Endothelial cell of umbilical vein (primary cell): ENCODE results near the gene XRCC6. TPM values are rescaled to one million over a fixed set of nuclear protein-coding genes. Genes with fewer than 3 reads are reported as not detected.

Experiments
- BruUV-seq: library from RNA; stranded (reverse); fragments of 400-500 nt; replicated peaks from 2 replicates; lab custom pipeline; 2021; lab: Mats Ljungman, UMichigan
- CTCF ChIA-PET: fragments of 300-600, 350-600 bp; sonication (Branson Sonifier 250); formaldehyde crosslinking; loops from one replicate; lab custom pipeline; 2021; ENCODE audit warnings: antibody characterized with exemption, inconsistent platforms; lab: Charles Lee
- POLR2A ChIA-PET: fragments of 300-600, 350-600 bp; sonication (Branson Sonifier 250); formaldehyde crosslinking; loops from one replicate; lab custom pipeline; 2021; ENCODE audit warnings: antibody characterized with exemption, inconsistent platforms; lab: Charles Lee
- DNase-seq: peaks from one replicate; pipeline ENCODE4 v3.0.0-alpha.2; 2011; ENCODE audit warnings: low read depth, low spot score
- FAIRE-seq: peaks from 2 replicates; lab custom pipeline; 2011; peaks lifted over from hg19 to GRCh38; lab: Jason Lieb, UNC
- H2AFZ ChIP-seq: 2 replicates; pipeline ENCODE4 v1.6.0; 2012; ENCODE audit warnings: low read depth, low read length, control low read depth, inconsistent platforms
- H3K27ac ChIP-seq: 2 replicates; pipeline ENCODE4 v1.5.1; 2011; ENCODE audit warnings: low read depth, mild to moderate bottlenecking, control low read depth, low read length, moderate library complexity; ENCODE audit not compliant: insufficient read depth
- H3K27me3 ChIP-seq, 2 experiments: 2 replicates each; pipeline versions ENCODE4 v1.6.0 to v1.6.1; 2011; ENCODE audit warnings: low read length in 2 of 2, mixed read lengths in 1 of 2; ENCODE audit not compliant: control insufficient read depth in 2 of 2, insufficient read depth in 2 of 2
- H3K36me3 ChIP-seq, 2 experiments: 2 replicates in 1 of 2; 3 replicates in 1 of 2; pipeline ENCODE4 v1.5.1; 2011; ENCODE audit warnings: low read length in 2 of 2, mild to moderate bottlenecking in 1 of 2, moderate library complexity in 1 of 2; ENCODE audit not compliant: control insufficient read depth in 2 of 2, insufficient read depth in 2 of 2; ENCODE audit errors: extremely low read depth in 1 of 2
- H3K4me1 ChIP-seq: 3 replicates; pipeline ENCODE4 v1.5.1; 2011; ENCODE audit warnings: mild to moderate bottlenecking, low read length; ENCODE audit not compliant: control insufficient read depth, insufficient read depth; ENCODE audit errors: extremely low read depth
- H3K4me2 ChIP-seq: 2 replicates; pipeline ENCODE4 v1.6.1; 2011; ENCODE audit warnings: low read length, control low read depth, mixed read lengths; ENCODE audit not compliant: insufficient read depth
- H3K4me3 ChIP-seq, 3 experiments: fragments of 200-600 bp in 1 of 3; sonication (generic), shearing (Covaris generic) in 1 of 3; replicated peaks in 1 of 3; 2 replicates each; pipeline ENCODE4 v1.5.1; 2011 to 2016; ENCODE audit warnings: control low read depth in 3 of 3, low read length in 3 of 3, mild to moderate bottlenecking in 2 of 3, inconsistent platforms in 1 of 3, low read depth in 1 of 3, moderate library complexity in 1 of 3; ENCODE audit not compliant: insufficient read depth in 1 of 3
- H3K79me2 ChIP-seq: 2 replicates; pipeline ENCODE4 v1.6.0; 2012; ENCODE audit warnings: low read length, inconsistent platforms; ENCODE audit not compliant: control insufficient read depth, insufficient read depth
- H3K9ac ChIP-seq: replicated peaks from 2 replicates; pipeline ENCODE3; 2011; ENCODE audit warnings: low read length, control low read depth; ENCODE audit not compliant: insufficient read depth; ENCODE audit errors: extremely low read depth
- H3K9me1 ChIP-seq: replicated peaks from 3 replicates; pipeline ENCODE4 v1.6.0; 2011; ENCODE audit warnings: mild to moderate bottlenecking, low read length; ENCODE audit not compliant: control insufficient read depth, insufficient read depth; ENCODE audit errors: extremely low read depth
- H3K9me3 ChIP-seq: replicated peaks from 2 replicates; pipeline ENCODE4 v1.5.1; 2012; ENCODE audit warnings: low read length, inconsistent platforms; ENCODE audit not compliant: control insufficient read depth, insufficient read depth
- H4K20me1 ChIP-seq: replicated peaks from 2 replicates; pipeline ENCODE3; 2011; ENCODE audit warnings: mild to moderate bottlenecking, low read length; ENCODE audit not compliant: control insufficient read depth, insufficient read depth; ENCODE audit errors: extremely low read depth
- EZH2 ChIP-seq: IDR thresholded peaks from 2 replicates; pipeline ENCODE4 v1.6.1; 2012; ENCODE audit warnings: borderline replicate concordance, low read depth, mild to moderate bottlenecking, moderate library complexity, low read length, inconsistent platforms; ENCODE audit not compliant: severe bottlenecking
- FOS ChIP-seq: IDR thresholded peaks from 2 replicates; pipeline ENCODE4 v1.6.1; 2011; ENCODE audit warnings: mild to moderate bottlenecking, low read length, moderate library complexity, borderline replicate concordance; ENCODE audit not compliant: insufficient read depth
- GATA2 ChIP-seq: IDR thresholded peaks from 2 replicates; pipeline ENCODE4 v1.7.0; 2011; ENCODE audit warnings: low read depth, mild to moderate bottlenecking, moderate library complexity, mixed read lengths, low read length; ENCODE audit not compliant: insufficient read length, insufficient read depth
- JUN ChIP-seq: IDR thresholded peaks from 2 replicates; pipeline ENCODE4 v1.6.1; 2011; ENCODE audit warnings: borderline replicate concordance, low read depth; ENCODE audit not compliant: insufficient read length, insufficient read depth
- MYC ChIP-seq: IDR thresholded peaks from one replicate; pipeline ENCODE4 v1.6.1; 2011; ENCODE audit warnings: mild to moderate bottlenecking, low read depth, low read length
- POLR2A ChIP-seq: IDR thresholded peaks from 2 replicates; pipeline ENCODE4 v1.6.1; 2012; ENCODE audit warnings: low read depth, mild to moderate bottlenecking, control low read depth, low read length
- POLR2AphosphoS5 ChIP-seq: IDR thresholded peaks from 2 replicates; pipeline ENCODE4 v1.6.1; 2012; ENCODE audit warnings: low read depth, mild to moderate bottlenecking, control low read depth, low read length, moderate library complexity; ENCODE audit not compliant: insufficient read depth
- dilution Hi-C: fragments of 300-500 bp; cut with MboI; formaldehyde crosslinking; loops from one replicate; pipeline ENCODE4 v1.15.0; 2019; ENCODE audit warnings: low sequenced_read_pairs; ENCODE audit not compliant: extremely low pct_ligation_motif_present
- intact Hi-C: fragments of 100-400 bp; cut with micrococcal nuclease; formaldehyde crosslinking; loops from one replicate; pipeline ENCODE4 v1.10.0; 2022
- polyA plus RNA-seq, 4 experiments: library from polyadenylated mRNA; depleted of rRNA in 3 of 4; stranded (reverse) in 3 of 4; unstranded in 1 of 4; fragments of >200 nt; gene quantifications; 2 replicates each; pipeline versions ENCODE4 v1.2.1 to v1.2.3, GENCODE V29; 2011 to 2012; ENCODE audit warnings: missing spikeins in 1 of 4
- total RNA-seq: library from RNA; stranded (reverse); gene quantifications from 2 replicates; pipeline ENCODE4 v1.2.3, GENCODE V29; 2021
- TF ChIP-seq, protein P1 (sequence below), 2 donors: IDR thresholded peaks; 1 replicate in 1 of 2; 2 replicates in 1 of 2; pipeline ENCODE4 v1.5.1; 2011; ENCODE audit warnings: low read length in 2 of 2, mild to moderate bottlenecking in 2 of 2, moderate library complexity in 2 of 2, control low read depth in 1 of 2, inconsistent platforms in 1 of 2, low read depth in 1 of 2; ENCODE audit not compliant: insufficient read depth in 1 of 2; ENCODE audit errors: extremely low read depth in 1 of 2
- TF ChIP-seq, protein P2 (sequence below): IDR thresholded peaks from 2 replicates; pipeline ENCODE4 v1.6.1; 2011; ENCODE audit not compliant: insufficient read depth, insufficient read length

The XRCC6 gene
- total and polyA plus RNA-seq, 2 donors (not counting 3 experiments of a cell fraction or from before 2014, with no cell fraction given), result 117 to 309 TPM

DNA sequence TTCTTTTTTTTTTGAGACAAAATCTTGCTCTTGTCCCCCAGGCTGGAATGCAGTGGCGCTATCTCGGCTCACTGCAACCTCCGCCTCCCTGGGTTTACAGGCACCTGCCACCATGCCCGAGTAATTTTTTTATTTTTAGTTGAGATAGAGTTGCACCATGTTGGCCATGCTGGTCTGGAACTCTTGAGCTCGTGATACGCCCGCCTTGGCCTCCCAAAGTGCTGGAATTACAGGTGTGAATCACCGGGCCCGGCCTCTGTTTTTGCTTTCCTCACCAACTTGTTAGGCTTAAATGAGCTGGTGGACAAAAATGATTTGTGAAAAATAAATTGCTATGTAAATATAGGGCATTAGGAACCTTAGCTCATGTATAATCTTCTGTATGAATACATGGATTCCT lies 81.7 kb downstream of the XRCC6 start:
- H4K20me1 ChIP-seq, result no peaks in the 10 kb centered on the region
- H3K9me3 ChIP-seq, result no peaks in the 10 kb centered on the region

More for the DNA sequence above, 81.7 kb downstream of the XRCC6 start:
- Histone ChIP-seq H2AFZ (no peak overlapping the region), H3K4me2 (no peak overlapping the region), H3K27ac (no peak overlapping the region), H3K79me2 (no peaks in the 10 kb centered on the region), H3K36me3 (no peaks in the 10 kb centered on the region), H3K9ac (no peak overlapping the region), H3K27me3 (peaks cover 3 to 5% of the 10 kb centered on the region in 2 experiments), H3K4me1 (no peaks in the 10 kb centered on the region), H3K9me1 (no peaks in the 10 kb centered on the region), H3K4me3 (no peak overlapping the region)
- ChIA-PET CTCF (interaction anchor here (1.3 to 1.9 kb wide), 2 partner anchors 11 to 12 kb away, joined by 3 to 4 read pairs; no protein-coding TSS in a partner anchor), POLR2A (no interaction called here)
- dilution Hi-C loops, result no loop called here
- intact Hi-C loops, result no loop called here
- DNase-seq, result no peak
- TF ChIP-seq MYC, result no peak
- TF ChIP-seq, protein P1, sequence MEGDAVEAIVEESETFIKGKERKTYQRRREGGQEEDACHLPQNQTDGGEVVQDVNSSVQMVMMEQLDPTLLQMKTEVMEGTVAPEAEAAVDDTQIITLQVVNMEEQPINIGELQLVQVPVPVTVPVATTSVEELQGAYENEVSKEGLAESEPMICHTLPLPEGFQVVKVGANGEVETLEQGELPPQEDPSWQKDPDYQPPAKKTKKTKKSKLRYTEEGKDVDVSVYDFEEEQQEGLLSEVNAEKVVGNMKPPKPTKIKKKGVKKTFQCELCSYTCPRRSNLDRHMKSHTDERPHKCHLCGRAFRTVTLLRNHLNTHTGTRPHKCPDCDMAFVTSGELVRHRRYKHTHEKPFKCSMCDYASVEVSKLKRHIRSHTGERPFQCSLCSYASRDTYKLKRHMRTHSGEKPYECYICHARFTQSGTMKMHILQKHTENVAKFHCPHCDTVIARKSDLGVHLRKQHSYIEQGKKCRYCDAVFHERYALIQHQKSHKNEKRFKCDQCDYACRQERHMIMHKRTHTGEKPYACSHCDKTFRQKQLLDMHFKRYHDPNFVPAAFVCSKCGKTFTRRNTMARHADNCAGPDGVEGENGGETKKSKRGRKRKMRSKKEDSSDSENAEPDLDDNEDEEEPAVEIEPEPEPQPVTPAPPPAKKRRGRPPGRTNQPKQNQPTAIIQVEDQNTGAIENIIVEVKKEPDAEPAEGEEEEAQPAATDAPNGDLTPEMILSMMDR (IDR thresholded peaks at IDR 0.05; ENCODE audit: extremely low read depth in 1 of 2, insufficient read depth in 1 of 2, low read depth in 1 of 2, low read length in 2 of 2), result no peak
- TF ChIP-seq POLR2A, result no peak
- no peak for TF ChIP-seq EZH2
- no peak for TF ChIP-seq GATA2
- TF ChIP-seq, protein P2, sequence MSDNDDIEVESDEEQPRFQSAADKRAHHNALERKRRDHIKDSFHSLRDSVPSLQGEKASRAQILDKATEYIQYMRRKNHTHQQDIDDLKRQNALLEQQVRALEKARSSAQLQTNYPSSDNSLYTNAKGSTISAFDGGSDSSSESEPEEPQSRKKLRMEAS, result no peak
- no peak for TF ChIP-seq POLR2AphosphoS5
- TF ChIP-seq FOS, result no peak
- no peak for TF ChIP-seq JUN
- no peak for FAIRE-seq
- no TSS peak for BruUV-seq
